GM19455 (cell line): ENCODE measurements around the gene PRKCD.

Source experiments
- ATAC-seq: cut with Tn5 transposase; IDR thresholded peaks from one replicate; pipeline ENCODE4 v1.9.1; 2021; ENCODE audit not compliant: unreplicated experiment

The PRKCD gene

DNA sequence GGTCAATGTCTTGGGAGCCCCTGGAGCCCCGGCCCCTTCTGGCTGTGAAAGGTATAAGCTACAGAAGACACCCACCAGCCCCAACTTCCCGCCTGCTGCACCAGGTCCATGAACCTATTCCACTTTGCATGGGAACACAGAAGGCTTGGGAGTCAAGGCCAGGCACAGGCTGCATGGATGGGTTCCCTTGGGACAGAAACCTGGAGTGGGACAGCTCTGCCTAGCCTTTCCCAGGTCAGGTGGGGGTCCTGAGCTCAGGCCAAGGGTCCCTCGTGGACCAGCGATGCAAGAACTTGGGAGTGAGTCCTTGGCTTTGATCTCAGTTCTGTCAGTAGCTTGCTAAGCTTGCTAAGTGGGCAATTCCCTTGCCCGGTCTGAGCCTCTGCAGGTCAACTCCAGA lies 69.8 kb downstream of the PRKCD start:
- ATAC-seq = no peak

DNA sequence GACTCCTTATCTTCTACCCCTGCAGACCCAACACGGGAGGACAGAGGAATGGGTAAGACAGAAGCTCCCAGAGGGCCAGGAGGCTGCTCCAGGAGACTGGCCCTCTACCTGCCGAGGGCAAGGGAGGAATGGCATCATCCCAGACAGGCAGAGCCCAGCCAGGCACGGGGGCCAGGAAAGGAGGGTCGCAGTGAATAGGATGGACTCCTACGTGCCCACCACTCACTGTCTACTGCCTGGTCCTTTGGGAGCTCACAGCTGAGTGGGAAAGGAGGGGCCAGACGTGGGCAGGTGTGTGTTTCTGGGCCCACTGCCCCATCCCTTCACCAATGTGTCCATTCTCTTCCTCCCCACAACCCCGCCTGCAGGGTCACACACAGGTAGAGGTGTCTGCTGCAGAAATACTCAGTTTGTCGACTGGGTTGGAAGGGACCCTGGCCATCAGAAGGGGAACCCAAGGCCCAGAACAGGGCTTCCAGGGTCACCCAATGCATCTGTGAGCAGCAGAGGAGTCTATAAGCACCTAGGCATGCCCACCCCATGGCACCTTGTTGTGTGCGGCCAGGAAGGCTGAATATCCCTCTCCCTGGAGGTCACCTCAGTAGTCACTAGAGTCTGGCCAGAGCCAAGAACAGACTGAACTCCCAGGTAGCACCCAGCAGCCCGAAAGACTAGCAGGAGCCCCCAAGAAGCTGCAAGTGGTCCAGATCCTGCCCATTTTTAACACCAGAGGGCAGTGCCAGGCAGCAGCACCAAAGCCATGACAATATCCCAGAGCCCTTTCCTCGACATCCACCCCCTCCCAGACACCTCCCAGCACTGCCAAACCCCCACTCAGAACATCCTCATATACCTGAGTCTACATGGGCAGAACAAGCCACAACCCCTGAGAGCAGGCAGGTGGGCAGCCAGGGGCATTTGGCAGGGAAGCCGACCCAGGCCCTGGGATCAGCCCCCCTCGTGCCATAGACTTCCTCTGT lies 70.8 kb downstream of the PRKCD start:
- ATAC-seq = no peak

DNA sequence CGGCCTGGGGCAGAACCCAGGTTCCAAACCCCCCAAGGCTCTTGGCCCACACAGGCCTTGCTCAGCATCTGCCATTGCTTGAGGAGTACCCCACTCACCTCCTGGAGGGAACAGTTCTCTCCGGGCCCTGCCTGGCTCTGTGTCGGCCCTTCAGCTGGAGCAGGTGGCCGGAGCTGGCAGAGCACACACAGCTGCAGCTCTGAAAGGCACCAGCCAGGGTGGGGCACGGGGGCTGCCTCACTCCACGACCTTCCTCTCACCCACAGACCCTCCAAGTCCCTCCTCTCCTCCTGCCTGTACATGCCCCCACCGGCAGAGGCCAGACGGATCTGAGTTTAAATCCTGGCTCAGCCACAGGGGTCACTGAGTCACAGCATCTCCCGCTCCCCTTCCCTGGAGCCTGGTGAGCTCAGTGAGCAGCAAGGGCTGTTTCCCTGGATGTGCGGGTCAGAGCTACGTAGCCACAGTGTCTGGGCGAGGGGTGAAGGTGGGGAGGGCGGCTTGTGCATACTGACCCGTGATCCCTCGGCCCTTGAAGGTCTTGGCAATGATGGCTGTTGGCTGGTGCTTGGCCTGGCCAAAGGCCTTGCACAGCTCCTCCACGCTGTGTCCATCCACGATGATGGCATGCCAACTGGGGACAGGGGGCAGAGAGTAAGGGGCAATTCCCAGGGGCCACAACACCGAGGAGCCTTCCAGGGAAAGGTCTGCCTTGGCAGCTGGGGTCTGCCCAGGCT lies 71.8 kb downstream of the PRKCD start:
- ATAC-seq = no peak

DNA sequence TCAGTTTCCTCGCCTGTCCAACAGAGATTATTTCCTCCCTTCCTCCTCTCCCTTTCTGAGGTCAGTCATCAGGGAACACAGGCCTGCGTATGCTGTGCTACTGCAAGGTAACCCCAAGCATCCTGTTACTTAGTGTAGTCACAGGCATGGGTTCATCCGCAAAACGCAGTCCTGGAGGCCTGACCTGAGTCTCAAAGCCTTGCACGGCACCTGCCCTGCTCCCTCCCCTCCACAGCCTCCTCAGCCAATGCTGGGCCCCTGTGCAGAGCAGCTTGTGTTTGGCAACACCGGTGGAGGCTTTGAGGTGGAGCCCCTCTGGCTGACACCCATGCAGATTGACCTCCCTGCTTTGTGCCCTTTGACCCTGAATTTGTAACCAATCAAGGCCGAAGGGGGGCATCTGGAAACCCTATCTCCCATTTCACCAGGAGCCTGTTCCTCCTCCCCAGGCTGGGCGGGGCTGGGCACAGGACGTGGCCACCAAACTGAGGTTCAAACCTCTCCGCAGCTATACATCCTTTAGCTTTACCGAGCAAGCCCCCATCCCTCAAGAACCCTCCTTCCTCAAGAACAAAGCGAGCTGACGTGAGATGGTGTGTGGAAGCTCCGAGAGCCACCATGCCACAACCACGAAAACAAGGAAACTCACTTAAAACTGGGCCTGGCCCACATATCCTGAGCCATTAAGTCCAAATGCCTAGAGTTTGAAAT lies 73.3 kb downstream of the PRKCD start:
- ATAC-seq = no peak

DNA sequence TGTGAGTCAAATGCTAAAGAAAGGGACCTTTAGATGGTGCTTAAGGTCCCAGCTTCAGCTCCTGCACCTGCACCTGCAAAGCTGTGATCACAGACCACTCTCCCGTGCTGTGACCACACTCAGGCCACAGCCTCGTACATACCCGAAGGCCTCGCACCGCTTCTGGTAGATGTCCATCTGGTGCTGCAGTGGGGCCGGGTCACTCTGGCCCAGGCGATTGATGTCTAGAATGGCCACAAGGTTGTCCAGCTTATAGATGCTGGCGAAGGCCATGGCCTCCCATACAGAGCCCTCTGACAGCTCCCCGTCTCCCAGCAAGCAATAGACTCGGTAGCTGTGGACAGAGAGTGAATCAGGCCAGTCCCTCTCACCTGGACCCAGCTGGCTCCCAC lies 73.8 kb downstream of the PRKCD start:
- ATAC-seq = no peak

DNA sequence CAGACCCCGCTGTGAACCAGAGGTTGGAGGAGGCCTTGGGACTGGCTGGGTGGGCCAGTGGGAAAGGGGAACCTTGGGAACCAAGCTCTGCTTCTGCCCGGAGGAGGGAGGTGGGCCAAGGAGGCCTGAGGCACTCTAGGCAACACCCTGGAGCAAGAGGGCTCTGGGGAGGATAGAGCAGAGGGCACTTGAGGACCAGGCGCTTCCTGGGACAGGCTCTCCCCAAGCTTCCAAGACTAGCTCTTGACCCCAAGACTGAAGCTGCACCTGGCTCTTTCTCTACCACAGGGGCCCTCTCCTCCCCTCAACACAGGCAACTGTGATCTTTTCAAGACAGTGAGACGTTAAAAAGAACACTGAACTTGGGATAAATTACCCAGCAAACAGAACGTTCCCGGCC lies 74.5 kb downstream of the PRKCD start:
- no peak for ATAC-seq

DNA sequence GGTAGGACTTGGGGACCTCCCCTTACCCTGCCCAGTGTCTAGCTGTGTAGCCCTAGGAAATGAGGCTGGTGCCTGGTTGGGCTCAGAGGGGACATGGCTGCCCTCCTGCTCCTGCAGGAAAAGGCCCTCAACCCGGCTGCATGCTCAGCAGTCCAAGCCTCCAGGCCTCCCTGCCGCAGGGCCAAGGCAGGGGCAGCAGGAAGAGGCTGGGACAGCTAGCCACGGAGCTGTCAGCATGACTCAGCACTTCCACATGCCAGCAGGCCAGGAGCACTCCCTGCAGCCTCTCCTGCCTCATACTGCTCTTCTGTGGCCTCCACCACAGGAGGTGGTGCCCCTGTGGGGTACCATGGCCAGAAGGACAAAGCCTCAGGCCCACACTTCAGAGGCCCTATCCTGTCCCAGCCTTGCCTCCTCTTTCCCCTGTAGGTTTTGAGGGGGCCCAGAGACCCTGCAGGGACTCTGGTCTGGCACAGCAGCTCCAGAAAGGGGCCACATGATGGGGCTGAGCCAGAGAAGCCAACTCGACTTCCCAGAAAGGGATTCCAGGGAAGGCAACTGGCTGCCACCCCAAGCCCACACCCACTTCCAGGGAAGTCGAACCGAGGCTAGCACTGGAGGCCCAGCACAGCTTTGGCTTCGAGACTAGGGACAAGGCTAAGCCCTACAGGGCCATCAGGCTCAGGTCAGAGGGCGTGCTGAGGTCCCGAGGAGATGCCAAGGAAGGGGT lies 75.3 kb downstream of the PRKCD start:
- ATAC-seq = no peak

DNA sequence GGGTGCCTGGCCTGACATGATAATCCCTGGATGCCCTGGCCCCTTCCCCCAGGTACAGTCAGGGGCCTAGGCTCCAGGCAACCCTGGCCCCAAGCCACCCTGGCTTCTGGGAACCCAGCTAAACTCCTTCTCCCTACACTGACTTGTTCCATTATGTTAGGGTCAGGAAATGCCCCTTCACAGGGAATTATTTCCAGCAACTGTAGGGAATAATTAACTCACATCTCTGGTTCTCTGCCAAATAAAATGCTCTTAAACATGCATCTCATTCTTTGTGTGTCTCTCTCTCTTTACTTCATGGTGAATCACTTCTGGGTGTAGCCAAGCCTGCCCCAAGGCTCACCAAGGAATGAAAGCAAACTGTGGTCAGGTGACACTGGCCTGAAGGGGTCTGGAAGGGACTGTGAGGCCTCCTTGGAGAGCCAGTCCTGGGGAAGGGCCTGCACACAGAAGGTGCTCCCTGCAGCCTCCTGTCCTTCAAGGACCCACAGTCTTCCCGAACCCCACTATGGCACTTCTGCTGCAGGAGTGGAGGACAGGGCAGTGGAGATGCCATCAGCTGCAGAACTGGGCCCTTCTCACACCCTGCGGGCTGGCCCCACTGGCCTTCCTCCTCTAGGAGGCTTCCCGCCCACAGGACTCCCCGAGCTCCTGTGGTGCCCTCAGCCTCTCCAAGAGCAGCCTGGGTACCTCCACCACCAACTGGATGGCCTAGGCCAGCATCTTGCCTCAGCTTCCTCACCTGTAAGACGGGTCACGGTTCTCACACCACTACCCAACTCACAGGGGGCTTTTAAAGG lies 77.2 kb downstream of the PRKCD start:
- ATAC-seq = no peak

DNA sequence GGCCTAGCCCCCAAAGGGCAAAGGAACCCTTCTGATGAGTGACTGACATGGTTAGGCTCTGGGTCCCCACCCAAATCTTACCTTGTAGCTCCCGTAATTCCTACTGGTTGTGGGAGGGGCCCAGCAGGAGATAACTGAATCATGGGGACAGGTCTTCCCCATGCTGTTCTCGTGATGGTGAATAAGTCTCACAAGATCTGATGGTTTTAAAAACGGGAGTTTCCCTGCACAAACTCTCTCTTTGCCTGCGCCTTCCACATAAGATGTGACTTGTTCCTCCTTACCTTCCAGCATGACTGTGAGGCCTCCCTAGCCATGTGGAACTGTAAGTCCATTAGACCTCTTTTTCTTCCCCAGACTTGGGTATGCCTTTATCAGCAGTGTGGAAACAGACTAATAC lies 77.9 kb downstream of the PRKCD start:
- ATAC-seq = no peak

DNA sequence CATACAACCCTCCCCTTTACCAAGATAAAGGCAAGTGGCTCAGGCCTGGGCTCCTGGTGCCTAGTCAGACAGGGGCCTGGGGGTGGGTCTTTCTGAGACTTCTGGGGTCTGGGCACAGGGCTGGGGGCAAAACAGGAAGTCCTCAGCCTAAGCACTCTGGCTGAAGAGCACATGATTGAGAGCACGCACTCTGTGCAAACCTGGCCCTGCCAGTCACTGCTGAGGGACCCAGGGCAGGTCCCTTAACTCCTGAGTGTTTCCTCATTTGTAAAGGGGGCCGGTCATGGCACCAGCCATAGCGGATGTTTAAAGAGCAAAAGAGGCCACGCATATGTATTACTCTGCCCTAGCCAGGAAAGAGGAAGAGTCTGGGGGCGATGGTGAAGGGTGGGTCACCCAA lies 78.8 kb downstream of the PRKCD start:
- ATAC-seq = no peak

DNA sequence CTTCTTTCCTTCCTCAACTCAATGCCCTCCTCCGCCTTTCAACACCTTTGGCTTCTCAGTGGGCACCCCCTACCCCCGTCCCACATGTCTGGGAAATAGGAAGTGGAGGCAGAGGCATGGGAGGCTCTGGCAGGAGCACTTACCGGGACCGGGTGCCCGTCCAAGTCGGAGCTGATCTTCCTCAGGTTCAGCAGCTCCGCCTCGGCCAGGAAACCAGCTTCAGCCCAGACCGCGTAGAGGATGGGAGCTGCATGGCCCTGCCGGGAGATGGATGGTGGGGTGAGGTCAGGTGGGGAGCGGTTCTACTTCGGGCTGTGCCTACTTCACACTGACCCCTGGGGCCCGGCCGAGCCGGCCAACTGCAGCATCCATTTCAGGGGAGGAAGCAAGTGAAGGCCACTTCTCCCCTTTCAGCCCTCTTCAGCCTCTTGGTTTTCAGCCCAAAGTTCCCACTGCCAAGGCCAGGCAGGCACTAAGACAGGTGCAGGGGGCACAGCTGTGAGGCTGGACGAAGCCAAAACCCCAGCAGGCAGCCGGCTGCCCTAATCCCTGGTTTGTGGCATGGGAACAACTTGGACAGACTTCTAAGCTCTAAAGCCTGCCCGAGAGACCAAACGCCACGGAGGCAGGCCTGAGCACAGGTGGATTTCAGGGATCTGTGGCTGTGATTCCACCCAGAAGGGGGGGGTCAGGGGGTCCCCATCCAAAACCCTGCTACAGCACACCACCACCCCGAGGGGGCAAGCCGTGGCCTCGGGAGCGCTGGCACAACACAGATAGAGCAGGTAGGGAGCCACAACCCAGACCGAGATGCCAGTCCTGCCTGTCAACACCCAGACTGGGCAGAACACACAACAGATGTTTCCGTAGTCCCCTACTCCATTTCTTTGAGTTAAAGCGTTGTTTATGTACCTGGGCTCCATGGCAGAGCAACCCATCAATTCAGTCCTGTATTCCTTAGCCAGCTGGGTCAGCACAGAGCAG lies 80.3 kb downstream of the PRKCD start:
- ATAC-seq = no peak

DNA sequence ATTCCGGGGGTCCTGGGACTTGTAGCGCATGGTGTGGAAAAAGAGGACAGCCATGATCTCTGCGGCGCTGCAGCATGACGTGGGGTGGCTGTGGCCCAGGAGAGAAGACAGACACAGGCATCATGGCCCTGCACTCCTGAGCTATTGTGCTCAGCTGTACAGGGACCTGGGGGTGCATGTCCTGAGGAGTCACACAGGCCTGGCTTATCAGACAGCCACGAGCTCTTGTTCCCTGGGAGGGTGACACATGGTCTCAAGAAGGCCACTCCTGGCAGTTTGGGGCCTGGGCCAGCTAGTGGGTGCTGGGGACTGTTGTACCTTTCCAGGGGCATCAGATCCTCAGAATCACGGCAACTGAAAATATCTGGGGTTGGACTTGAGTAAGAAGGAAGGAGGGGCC lies 81.1 kb downstream of the PRKCD start:
- no peak for ATAC-seq
